Endothelial cell of umbilical vein (primary cell): ENCODE results near the gene RIMBP2. TPM values are rescaled to one million over a fixed set of nuclear protein-coding genes. Genes with fewer than 3 reads are reported as not detected.

Experiments used
- BruUV-seq: library from RNA; stranded (reverse); fragments of 400-500 nt; replicated peaks from 2 replicates; lab custom pipeline; 2021; lab: Mats Ljungman, UMichigan
- CTCF ChIA-PET: fragments of 300-600, 350-600 bp; sonication (Branson Sonifier 250); formaldehyde crosslinking; loops from one replicate; lab custom pipeline; 2021; ENCODE audit warnings: antibody characterized with exemption, inconsistent platforms; lab: Charles Lee
- POLR2A ChIA-PET: fragments of 300-600, 350-600 bp; sonication (Branson Sonifier 250); formaldehyde crosslinking; loops from one replicate; lab custom pipeline; 2021; ENCODE audit warnings: antibody characterized with exemption, inconsistent platforms; lab: Charles Lee
- DNase-seq: peaks from one replicate; pipeline ENCODE4 v3.0.0-alpha.2; 2011; ENCODE audit warnings: low read depth, low spot score
- FAIRE-seq: peaks from 2 replicates; lab custom pipeline; 2011; peaks lifted over from hg19 to GRCh38; lab: Jason Lieb, UNC
- H2AFZ ChIP-seq: 2 replicates; pipeline ENCODE4 v1.6.0; 2012; ENCODE audit warnings: low read depth, low read length, control low read depth, inconsistent platforms
- H3K27ac ChIP-seq: 2 replicates; pipeline ENCODE4 v1.5.1; 2011; ENCODE audit warnings: low read depth, mild to moderate bottlenecking, control low read depth, low read length, moderate library complexity; ENCODE audit not compliant: insufficient read depth
- H3K27me3 ChIP-seq, 2 experiments: 2 replicates each; pipeline versions ENCODE4 v1.6.0 to v1.6.1; 2011; ENCODE audit warnings: low read length in 2 of 2, mixed read lengths in 1 of 2; ENCODE audit not compliant: control insufficient read depth in 2 of 2, insufficient read depth in 2 of 2
- H3K36me3 ChIP-seq, 2 experiments: 2 replicates in 1 of 2; 3 replicates in 1 of 2; pipeline ENCODE4 v1.5.1; 2011; ENCODE audit warnings: low read length in 2 of 2, mild to moderate bottlenecking in 1 of 2, moderate library complexity in 1 of 2; ENCODE audit not compliant: control insufficient read depth in 2 of 2, insufficient read depth in 2 of 2; ENCODE audit errors: extremely low read depth in 1 of 2
- H3K4me1 ChIP-seq: 3 replicates; pipeline ENCODE4 v1.5.1; 2011; ENCODE audit warnings: mild to moderate bottlenecking, low read length; ENCODE audit not compliant: control insufficient read depth, insufficient read depth; ENCODE audit errors: extremely low read depth
- H3K4me2 ChIP-seq: 2 replicates; pipeline ENCODE4 v1.6.1; 2011; ENCODE audit warnings: low read length, control low read depth, mixed read lengths; ENCODE audit not compliant: insufficient read depth
- H3K4me3 ChIP-seq, 3 experiments: fragments of 200-600 bp in 1 of 3; sonication (generic), shearing (Covaris generic) in 1 of 3; replicated peaks in 1 of 3; 2 replicates each; pipeline ENCODE4 v1.5.1; 2011 to 2016; ENCODE audit warnings: control low read depth in 3 of 3, low read length in 3 of 3, mild to moderate bottlenecking in 2 of 3, inconsistent platforms in 1 of 3, low read depth in 1 of 3, moderate library complexity in 1 of 3; ENCODE audit not compliant: insufficient read depth in 1 of 3
- H3K79me2 ChIP-seq: 2 replicates; pipeline ENCODE4 v1.6.0; 2012; ENCODE audit warnings: low read length, inconsistent platforms; ENCODE audit not compliant: control insufficient read depth, insufficient read depth
- H3K9ac ChIP-seq: replicated peaks from 2 replicates; pipeline ENCODE3; 2011; ENCODE audit warnings: low read length, control low read depth; ENCODE audit not compliant: insufficient read depth; ENCODE audit errors: extremely low read depth
- H3K9me1 ChIP-seq: replicated peaks from 3 replicates; pipeline ENCODE4 v1.6.0; 2011; ENCODE audit warnings: mild to moderate bottlenecking, low read length; ENCODE audit not compliant: control insufficient read depth, insufficient read depth; ENCODE audit errors: extremely low read depth
- H3K9me3 ChIP-seq: replicated peaks from 2 replicates; pipeline ENCODE4 v1.5.1; 2012; ENCODE audit warnings: low read length, inconsistent platforms; ENCODE audit not compliant: control insufficient read depth, insufficient read depth
- H4K20me1 ChIP-seq: replicated peaks from 2 replicates; pipeline ENCODE3; 2011; ENCODE audit warnings: mild to moderate bottlenecking, low read length; ENCODE audit not compliant: control insufficient read depth, insufficient read depth; ENCODE audit errors: extremely low read depth
- CTCF ChIP-seq, 2 donors: IDR thresholded peaks; 1 replicate in 1 of 2; 2 replicates in 1 of 2; pipeline ENCODE4 v1.5.1; 2011; ENCODE audit warnings: low read length in 2 of 2, mild to moderate bottlenecking in 2 of 2, moderate library complexity in 2 of 2, control low read depth in 1 of 2, inconsistent platforms in 1 of 2, low read depth in 1 of 2; ENCODE audit not compliant: insufficient read depth in 1 of 2; ENCODE audit errors: extremely low read depth in 1 of 2
- EZH2 ChIP-seq: IDR thresholded peaks from 2 replicates; pipeline ENCODE4 v1.6.1; 2012; ENCODE audit warnings: borderline replicate concordance, low read depth, mild to moderate bottlenecking, moderate library complexity, low read length, inconsistent platforms; ENCODE audit not compliant: severe bottlenecking
- FOS ChIP-seq: IDR thresholded peaks from 2 replicates; pipeline ENCODE4 v1.6.1; 2011; ENCODE audit warnings: mild to moderate bottlenecking, low read length, moderate library complexity, borderline replicate concordance; ENCODE audit not compliant: insufficient read depth
- GATA2 ChIP-seq: IDR thresholded peaks from 2 replicates; pipeline ENCODE4 v1.7.0; 2011; ENCODE audit warnings: low read depth, mild to moderate bottlenecking, moderate library complexity, mixed read lengths, low read length; ENCODE audit not compliant: insufficient read length, insufficient read depth
- JUN ChIP-seq: IDR thresholded peaks from 2 replicates; pipeline ENCODE4 v1.6.1; 2011; ENCODE audit warnings: borderline replicate concordance, low read depth; ENCODE audit not compliant: insufficient read length, insufficient read depth
- MAX ChIP-seq: IDR thresholded peaks from 2 replicates; pipeline ENCODE4 v1.6.1; 2011; ENCODE audit not compliant: insufficient read depth, insufficient read length
- MYC ChIP-seq: IDR thresholded peaks from one replicate; pipeline ENCODE4 v1.6.1; 2011; ENCODE audit warnings: mild to moderate bottlenecking, low read depth, low read length
- POLR2A ChIP-seq: IDR thresholded peaks from 2 replicates; pipeline ENCODE4 v1.6.1; 2012; ENCODE audit warnings: low read depth, mild to moderate bottlenecking, control low read depth, low read length
- POLR2AphosphoS5 ChIP-seq: IDR thresholded peaks from 2 replicates; pipeline ENCODE4 v1.6.1; 2012; ENCODE audit warnings: low read depth, mild to moderate bottlenecking, control low read depth, low read length, moderate library complexity; ENCODE audit not compliant: insufficient read depth
- dilution Hi-C: fragments of 300-500 bp; cut with MboI; formaldehyde crosslinking; loops from one replicate; pipeline ENCODE4 v1.15.0; 2019; ENCODE audit warnings: low sequenced_read_pairs; ENCODE audit not compliant: extremely low pct_ligation_motif_present
- intact Hi-C: fragments of 100-400 bp; cut with micrococcal nuclease; formaldehyde crosslinking; loops from one replicate; pipeline ENCODE4 v1.10.0; 2022
- polyA plus RNA-seq, 4 experiments: library from polyadenylated mRNA; depleted of rRNA in 3 of 4; stranded (reverse) in 3 of 4; unstranded in 1 of 4; fragments of >200 nt; gene quantifications; 2 replicates each; pipeline versions ENCODE4 v1.2.1 to v1.2.3, GENCODE V29; 2011 to 2012; ENCODE audit warnings: missing spikeins in 1 of 4
- total RNA-seq: library from RNA; stranded (reverse); gene quantifications from 2 replicates; pipeline ENCODE4 v1.2.3, GENCODE V29; 2021

RIMBP2 gene
- total and polyA plus RNA-seq, 2 donors (not counting 3 experiments of a cell fraction or from before 2014, with no cell fraction given), result 0.04 TPM; not detected in 1

- no peak for FAIRE-seq
- dilution Hi-C loops, result no loop called here
- no peak overlapping the region for H2AFZ ChIP-seq
- ChIA-PET CTCF (no interaction called here), POLR2A (no interaction called here)
- no peaks in the 10 kb centered on the region for H3K4me1 ChIP-seq
- H3K4me3 ChIP-seq, result no peak overlapping the region
- no peak for TF ChIP-seq POLR2AphosphoS5
- no peak for TF ChIP-seq CTCF (IDR thresholded peaks at IDR 0.05; ENCODE audit: extremely low read depth in 1 of 2, insufficient read depth in 1 of 2, low read depth in 1 of 2, low read length in 2 of 2)
- no peak for TF ChIP-seq FOS
- TF ChIP-seq EZH2, result no peak
- TF ChIP-seq MYC, result no peak
- no peak for TF ChIP-seq JUN
- TF ChIP-seq MAX, result no peak
- TF ChIP-seq GATA2, result no peak
- no peak for TF ChIP-seq POLR2A
- no peaks in the 10 kb centered on the region for H3K79me2 ChIP-seq
- no peaks in the 10 kb centered on the region for H3K9me1 ChIP-seq
- H3K27me3 ChIP-seq, result no peaks in the 10 kb centered on the region
- intact Hi-C loops, result no loop called here
- no peaks in the 10 kb centered on the region for H4K20me1 ChIP-seq
- H3K9me3 ChIP-seq, result peaks cover 8% of the 10 kb centered on the region
- H3K9ac ChIP-seq, result no peak overlapping the region
- no peak for DNase-seq
- no TSS peak for BruUV-seq
- no peaks in the 10 kb centered on the region for H3K36me3 ChIP-seq
- H3K4me2 ChIP-seq, result no peak overlapping the region
- no peak overlapping the region for H3K27ac ChIP-seq
These were observed 103.0 kb downstream of the RIMBP2 start for GRCh38 chr12:130613131-130613530.
